DND-41 (cell line): ENCODE data around the gene DENND1A.

Experiments used
- ATAC-seq: fragments of 200-7000 bp; cut with Tn5 transposase; 3 replicates; pipeline ENCODE4 v1.9.1; 2021; ENCODE audit warnings: low read depth; ENCODE audit not compliant: insufficient read depth
- DNase-seq: peaks from one replicate; pipeline ENCODE4 v3.0.0-alpha.2; 2020
- H2AFZ ChIP-seq: 2 replicates; pipeline ENCODE4 v1.6.0; 2012; ENCODE audit warnings: low read depth, low read length
- H3K27ac ChIP-seq: 2 replicates; pipeline ENCODE4 v1.5.1; 2012; ENCODE audit warnings: low read length, inconsistent platforms
- H3K27me3 ChIP-seq: fragments of 200-600 bp; sonication (generic); 2 replicates; pipeline ENCODE4 v1.6.0; 2012; ENCODE audit warnings: low read length, mild to moderate bottlenecking, inconsistent platforms; ENCODE audit not compliant: insufficient read depth, poor library complexity
- H3K36me3 ChIP-seq: 2 replicates; pipeline ENCODE4 v1.5.1; 2012; ENCODE audit warnings: low read length, inconsistent platforms; ENCODE audit not compliant: insufficient read depth
- H3K4me1 ChIP-seq: 2 replicates; pipeline ENCODE4 v1.5.1; 2012; ENCODE audit warnings: mild to moderate bottlenecking, low read length; ENCODE audit not compliant: insufficient read depth
- H3K4me2 ChIP-seq: 2 replicates; pipeline ENCODE4 v1.6.0; 2012; ENCODE audit warnings: mild to moderate bottlenecking, moderate library complexity, low read length, inconsistent platforms; ENCODE audit not compliant: insufficient read depth
- H3K4me3 ChIP-seq, 2 experiments: fragments of 200-600 bp in 1 of 2; shearing (Covaris generic) in 1 of 2; 2 replicates each; pipeline ENCODE4 v1.5.1; 2012 to 2016; ENCODE audit warnings: inconsistent platforms in 2 of 2, low read length in 2 of 2, mild to moderate bottlenecking in 2 of 2, low read depth in 1 of 2, moderate library complexity in 1 of 2
- H3K79me2 ChIP-seq: 2 replicates; pipeline ENCODE4 v1.6.0; 2012; ENCODE audit warnings: low read length, inconsistent platforms; ENCODE audit not compliant: insufficient read depth
- H3K9ac ChIP-seq: 2 replicates; pipeline ENCODE4 v1.6.0; 2012; ENCODE audit warnings: low read depth, mild to moderate bottlenecking, inconsistent platforms, low read length, moderate library complexity
- H3K9me3 ChIP-seq: 2 replicates; pipeline ENCODE4 v1.5.1; 2012; ENCODE audit warnings: low read length, moderate library complexity, mild to moderate bottlenecking, inconsistent platforms; ENCODE audit not compliant: insufficient read depth, severe bottlenecking
- H4K20me1 ChIP-seq: 2 replicates; pipeline ENCODE4 v1.6.0; 2012; ENCODE audit warnings: low read length; ENCODE audit not compliant: insufficient read depth
- EZH2 ChIP-seq: IDR thresholded peaks from 3 replicates; pipeline ENCODE4 v1.6.1; 2012; ENCODE audit warnings: borderline replicate concordance, low read depth, mild to moderate bottlenecking, moderate library complexity, low read length, inconsistent platforms; ENCODE audit not compliant: severe bottlenecking
- TF ChIP-seq, protein P1 (sequence below): IDR thresholded peaks from 2 replicates; pipeline ENCODE4 v1.5.1; 2012; ENCODE audit warnings: borderline replicate concordance, low read length, moderate library complexity, mild to moderate bottlenecking; ENCODE audit not compliant: poor library complexity, severe bottlenecking; ENCODE audit errors: extremely low read depth

DENND1A gene

DNA sequence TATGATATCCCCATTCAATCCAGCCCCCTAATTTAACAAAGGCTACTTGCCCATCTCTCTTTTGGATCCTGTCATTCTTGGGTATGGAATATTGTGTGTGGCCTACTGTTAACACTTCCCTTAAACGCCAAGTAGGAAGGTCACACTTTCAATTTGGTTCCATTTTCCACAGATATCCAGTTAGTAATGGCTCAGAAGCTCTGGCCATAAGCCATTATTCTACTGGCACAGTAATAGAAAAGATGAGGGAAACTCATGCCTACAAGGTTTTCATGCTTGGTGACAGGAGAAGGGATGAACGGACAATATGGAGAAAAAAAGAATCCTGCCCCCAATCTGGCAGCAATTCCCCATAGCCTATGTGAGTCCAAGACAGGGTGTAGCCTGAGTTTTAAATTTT is 346.3 kb downstream of the DENND1A start:
- TF ChIP-seq, protein P1, sequence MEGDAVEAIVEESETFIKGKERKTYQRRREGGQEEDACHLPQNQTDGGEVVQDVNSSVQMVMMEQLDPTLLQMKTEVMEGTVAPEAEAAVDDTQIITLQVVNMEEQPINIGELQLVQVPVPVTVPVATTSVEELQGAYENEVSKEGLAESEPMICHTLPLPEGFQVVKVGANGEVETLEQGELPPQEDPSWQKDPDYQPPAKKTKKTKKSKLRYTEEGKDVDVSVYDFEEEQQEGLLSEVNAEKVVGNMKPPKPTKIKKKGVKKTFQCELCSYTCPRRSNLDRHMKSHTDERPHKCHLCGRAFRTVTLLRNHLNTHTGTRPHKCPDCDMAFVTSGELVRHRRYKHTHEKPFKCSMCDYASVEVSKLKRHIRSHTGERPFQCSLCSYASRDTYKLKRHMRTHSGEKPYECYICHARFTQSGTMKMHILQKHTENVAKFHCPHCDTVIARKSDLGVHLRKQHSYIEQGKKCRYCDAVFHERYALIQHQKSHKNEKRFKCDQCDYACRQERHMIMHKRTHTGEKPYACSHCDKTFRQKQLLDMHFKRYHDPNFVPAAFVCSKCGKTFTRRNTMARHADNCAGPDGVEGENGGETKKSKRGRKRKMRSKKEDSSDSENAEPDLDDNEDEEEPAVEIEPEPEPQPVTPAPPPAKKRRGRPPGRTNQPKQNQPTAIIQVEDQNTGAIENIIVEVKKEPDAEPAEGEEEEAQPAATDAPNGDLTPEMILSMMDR = no peak
- no peak for TF ChIP-seq EZH2

GRCh38 chr9:123571240-123571639 is 358.7 kb downstream of the DENND1A start:
- Histone ChIP-seq H3K4me1 (no peaks in the 10 kb centered on the region), H3K4me3 (no peak overlapping the region), H3K27me3 (no peaks in the 10 kb centered on the region), H3K79me2 (no peaks in the 10 kb centered on the region), H3K9ac (no peak overlapping the region), H4K20me1 (no peaks in the 10 kb centered on the region), H2AFZ (no peak overlapping the region), H3K9me3 (peaks cover 5% of the 10 kb centered on the region), H3K4me2 (no peak overlapping the region), H3K27ac (no peak overlapping the region), H3K36me3 (no peaks in the 10 kb centered on the region)
- TF ChIP-seq EZH2 = no peak
- TF ChIP-seq, protein P1 = no peak
- DNase-seq = no peak
- no peak for ATAC-seq

More for the DNA sequence above, 346.3 kb downstream of the DENND1A start:
- Histone ChIP-seq H3K4me1 (no peaks in the 10 kb centered on the region), H4K20me1 (no peaks in the 10 kb centered on the region), H2AFZ (no peak overlapping the region), H3K79me2 (no peaks in the 10 kb centered on the region), H3K36me3 (no peaks in the 10 kb centered on the region), H3K9me3 (peaks cover 11% of the 10 kb centered on the region), H3K4me3 (no peak overlapping the region), H3K27ac (no peak overlapping the region), H3K9ac (no peak overlapping the region), H3K4me2 (no peak overlapping the region), H3K27me3 (no peaks in the 10 kb centered on the region)
- ATAC-seq = no peak
- no peak for DNase-seq

GRCh38 chr9:123568691-123569688 is 360.9 kb downstream of the DENND1A start:
- no peaks in the 10 kb centered on the region for H3K36me3 ChIP-seq
- H4K20me1 ChIP-seq = no peaks in the 10 kb centered on the region
- no peak overlapping the region for H3K9ac ChIP-seq
- no peaks in the 10 kb centered on the region for H3K4me1 ChIP-seq
- H3K27ac ChIP-seq = no peak overlapping the region
- no peaks in the 10 kb centered on the region for H3K79me2 ChIP-seq
- H3K4me3 ChIP-seq = no peak overlapping the region
- no peak overlapping the region for H2AFZ ChIP-seq
- no peak for ATAC-seq
- H3K27me3 ChIP-seq = no peaks in the 10 kb centered on the region
- H3K9me3 ChIP-seq = no peaks in the 10 kb centered on the region
- no peak for TF ChIP-seq EZH2
- TF ChIP-seq, protein P1 = no peak
- no peak for DNase-seq
- no peak overlapping the region for H3K4me2 ChIP-seq
